Right lung (tissue), 5 donors: ENCODE results near the gene CASD1. TPM values are rescaled to one million over a fixed set of nuclear protein-coding genes. Genes with fewer than 3 reads are reported as not detected.

Source experiments
- DNase-seq, 2 donors: peaks; one replicate each; pipeline ENCODE4 v3.0.0-alpha.2; 2013
- polyA plus RNA-seq, 5 donors: library from polyadenylated mRNA; unstranded; fragments of 120-200 nt; gene quantifications; one replicate each; pipeline versions ENCODE4 v1.2.1 to v1.2.3, GENCODE V29; 2013; ENCODE audit warnings: inconsistent platforms in 1 of 5, low replicate concordance in 1 of 5; ENCODE audit not compliant: insufficient read length in 5 of 5, insufficient read depth in 1 of 5

CASD1 gene
- polyA plus RNA-seq, 5 donors, result 51.2 to 75.1 (median 66.8) TPM

DNA sequence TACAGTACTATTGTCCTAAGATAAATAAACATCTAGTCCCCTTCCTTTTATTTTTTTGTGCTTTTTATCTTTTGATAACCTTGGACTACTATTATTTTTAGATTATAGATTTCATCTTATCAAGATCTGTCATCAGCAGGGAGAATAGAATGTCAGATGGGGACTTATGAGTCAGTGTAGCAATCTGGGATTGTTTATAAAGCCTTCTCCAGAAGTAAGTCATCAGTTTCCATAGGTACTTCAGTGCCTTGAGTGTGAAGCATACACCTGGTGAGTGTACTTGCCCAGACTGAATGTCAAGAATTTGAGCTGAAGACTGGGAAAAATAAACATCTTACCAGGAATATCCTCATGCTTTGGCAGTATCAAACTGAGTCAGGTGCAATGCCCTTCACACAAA lies 2.1 kb downstream of the CASD1 start:
- no peak for DNase-seq

DNA sequence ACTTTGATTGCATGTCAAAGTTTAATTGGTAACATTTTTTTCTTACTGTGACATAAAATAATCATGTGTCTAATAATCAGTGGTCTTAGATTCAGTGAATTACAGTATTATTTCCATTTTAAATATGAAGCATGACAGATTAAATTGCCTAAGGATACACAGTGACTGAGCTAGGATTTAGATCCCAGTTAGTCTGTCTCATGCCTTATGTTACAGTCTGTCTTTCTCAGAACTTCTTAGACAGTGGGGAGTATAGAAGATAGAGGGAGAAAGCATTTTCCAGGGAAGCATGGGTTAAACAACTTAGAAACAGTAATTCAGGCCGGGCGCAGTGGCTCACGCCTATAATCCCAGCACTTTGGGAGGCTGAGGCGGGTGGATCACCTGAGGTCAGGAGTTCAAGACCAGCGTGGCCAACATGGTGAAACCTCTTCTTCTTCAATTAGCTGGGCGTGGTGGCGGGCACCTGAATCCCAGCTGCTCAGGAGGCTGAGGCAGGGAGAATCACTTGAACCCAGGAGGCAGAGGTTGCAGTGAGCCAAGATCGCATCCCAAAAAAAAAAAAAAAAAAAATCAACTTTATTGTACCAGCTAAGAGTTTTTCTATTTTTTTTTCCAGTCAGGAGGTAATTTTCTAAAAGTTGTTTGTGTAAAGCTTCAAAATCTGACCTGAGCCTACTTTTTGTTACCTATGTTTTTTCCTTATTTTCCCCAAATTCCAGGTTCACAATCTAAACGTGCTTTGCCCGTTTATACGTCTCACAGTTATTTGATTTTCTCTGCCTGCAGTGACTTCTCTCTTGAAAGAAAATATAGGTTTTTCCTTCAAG lies 3.3 kb downstream of the CASD1 start:
- no peak for DNase-seq

- no peak for DNase-seq
Observed at GRCh38 chr7:94513565-94513860, 3.9 kb downstream of the CASD1 start.

GRCh38 chr7:94514140-94514889 lies 4.7 kb downstream of the CASD1 start:
- no peak for DNase-seq

GRCh38 chr7:94514917-94515316 lies 5.3 kb downstream of the CASD1 start:
- DNase-seq, result no peak

DNA sequence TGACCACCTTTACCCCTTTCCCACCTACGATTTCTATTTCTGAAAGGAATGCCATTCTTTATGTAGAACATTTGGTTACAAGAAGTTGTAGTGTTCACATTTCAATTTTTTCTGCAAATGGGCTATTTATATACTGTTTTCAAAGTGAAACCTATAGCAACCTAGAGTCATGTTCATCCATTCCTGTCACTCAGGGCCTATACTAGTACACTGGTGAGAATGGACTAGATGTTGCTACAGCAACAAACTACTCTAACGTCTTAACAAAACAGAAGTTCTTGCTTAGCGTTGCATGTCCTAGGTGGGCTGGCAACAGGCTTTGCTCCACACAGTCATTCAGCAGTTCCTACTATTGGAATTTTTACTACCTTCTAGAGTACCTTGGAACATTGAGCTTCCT lies 16.3 kb downstream of the CASD1 start:
- DNase-seq, result no peak

GRCh38 chr7:94529516-94529915 lies 19.9 kb downstream of the CASD1 start:
- DNase-seq, result no peak

GRCh38 chr7:94530109-94530508 lies 20.5 kb downstream of the CASD1 start:
- no peak for DNase-seq

DNA sequence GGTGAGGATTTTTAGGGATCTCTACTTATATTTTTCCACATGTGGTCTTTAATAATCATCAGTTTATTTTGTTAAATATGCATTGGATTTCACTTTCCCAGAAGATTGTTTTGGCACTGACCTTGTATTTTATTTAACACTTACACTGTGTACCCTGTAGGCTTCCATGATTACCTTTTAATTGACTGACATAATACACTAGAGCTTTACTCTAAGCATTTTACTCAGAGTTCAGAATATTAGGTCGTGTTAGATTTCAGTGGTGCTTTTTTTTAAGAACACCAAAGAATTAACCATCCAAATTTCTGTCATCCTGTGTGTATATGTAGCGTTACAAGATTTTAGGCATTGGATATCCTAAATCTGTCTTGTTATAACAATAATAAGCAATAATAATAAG lies 23.1 kb downstream of the CASD1 start:
- DNase-seq, result peak in 1 of 2 donors; percentile 37

DNA sequence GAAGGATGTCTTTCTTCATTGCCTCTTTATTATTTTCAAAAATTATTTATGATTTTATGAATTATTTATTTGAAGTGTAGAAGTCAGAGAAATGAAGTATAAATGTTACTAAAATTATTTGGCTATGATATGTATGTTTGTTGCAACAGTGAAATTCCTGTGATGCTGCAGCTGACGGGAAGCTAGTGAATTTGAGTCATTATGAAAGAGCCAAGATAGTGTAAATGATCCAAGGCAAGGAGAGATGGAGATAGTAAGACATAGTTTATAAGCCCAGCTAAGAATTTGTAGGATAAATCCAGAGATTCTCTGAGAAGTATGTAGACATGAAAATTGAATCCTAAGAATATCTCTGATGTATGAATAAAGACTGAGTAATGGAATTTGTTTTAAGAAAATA lies 30.8 kb downstream of the CASD1 start:
- DNase-seq, result peak; percentile 8 to 9

DNA sequence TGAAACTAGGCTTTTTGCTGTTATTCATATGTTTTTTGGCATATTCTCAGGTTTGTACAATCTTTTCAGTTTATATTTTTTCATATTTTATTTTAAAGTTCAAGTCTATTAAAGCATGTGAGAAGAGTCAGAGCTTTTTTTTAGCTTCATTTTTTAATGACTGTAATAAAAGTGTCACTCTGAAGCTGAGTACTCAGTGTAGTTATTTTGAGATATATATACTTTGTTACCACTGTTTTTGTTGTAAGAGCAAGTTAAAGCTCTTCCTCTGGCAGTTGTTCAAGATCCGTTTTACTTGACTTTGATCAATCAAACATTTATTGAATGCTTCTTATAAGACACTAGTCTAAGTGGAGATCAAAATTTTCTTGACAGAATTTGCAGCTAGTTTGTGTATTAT lies 37.5 kb downstream of the CASD1 start:
- no peak for DNase-seq

DNA sequence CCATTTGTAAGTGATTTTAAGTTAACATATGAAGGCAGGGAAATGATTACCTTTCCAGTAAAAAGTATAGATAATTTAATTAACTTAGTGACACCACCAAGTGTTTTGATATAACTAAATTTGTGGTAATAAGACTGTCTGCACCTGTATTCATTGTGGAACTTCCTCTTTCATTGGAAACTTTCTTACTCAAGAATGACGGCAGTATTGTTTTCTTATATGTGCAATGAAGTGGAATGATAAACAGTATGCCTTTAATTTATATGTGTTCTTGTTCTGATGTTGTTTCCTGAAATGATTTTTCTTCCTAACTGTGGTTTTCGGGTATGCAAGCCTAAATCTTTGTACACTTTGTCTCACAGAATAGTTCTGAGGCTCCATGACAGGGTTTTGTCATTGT lies 46.4 kb downstream of the CASD1 start:
- no peak for DNase-seq

GRCh38 chr7:94557215-94557614 lies 47.6 kb downstream of the CASD1 start:
- no peak for DNase-seq

GRCh38 chr7:94559972-94560371 lies 50.4 kb downstream of the CASD1 start:
- DNase-seq, result no peak

DNA sequence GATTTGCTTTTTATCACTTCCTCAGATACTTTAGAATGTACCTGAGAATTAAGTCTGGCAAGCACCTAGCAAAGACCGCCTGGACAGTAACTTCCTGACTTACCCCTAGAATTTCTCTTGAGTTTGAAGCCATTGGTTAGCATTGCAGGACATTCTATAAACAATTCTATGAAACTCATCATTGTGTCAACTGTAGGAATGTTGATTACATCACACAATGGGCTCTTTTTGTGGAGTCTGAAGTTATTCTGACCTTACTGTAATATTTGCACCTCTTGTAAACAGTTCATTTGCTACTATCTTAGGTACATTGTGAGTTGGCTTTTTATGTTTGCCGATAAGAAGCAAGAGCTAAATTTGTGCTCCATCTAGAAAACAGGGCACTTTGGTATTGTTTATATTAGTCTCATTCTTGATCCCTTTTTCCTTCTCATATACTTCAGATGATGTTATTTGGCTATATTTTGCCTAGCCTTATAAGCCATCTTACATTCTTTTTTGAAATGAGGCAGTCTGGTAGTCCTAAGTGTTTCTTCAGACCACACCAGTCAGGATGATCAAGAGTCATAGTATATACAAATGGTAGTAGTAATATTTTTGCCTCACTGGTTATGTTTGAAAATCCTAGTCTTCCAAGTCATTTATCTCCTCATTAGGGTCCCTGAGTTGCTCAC lies 52.4 kb downstream of the CASD1 start:
- DNase-seq, result no peak

DNA sequence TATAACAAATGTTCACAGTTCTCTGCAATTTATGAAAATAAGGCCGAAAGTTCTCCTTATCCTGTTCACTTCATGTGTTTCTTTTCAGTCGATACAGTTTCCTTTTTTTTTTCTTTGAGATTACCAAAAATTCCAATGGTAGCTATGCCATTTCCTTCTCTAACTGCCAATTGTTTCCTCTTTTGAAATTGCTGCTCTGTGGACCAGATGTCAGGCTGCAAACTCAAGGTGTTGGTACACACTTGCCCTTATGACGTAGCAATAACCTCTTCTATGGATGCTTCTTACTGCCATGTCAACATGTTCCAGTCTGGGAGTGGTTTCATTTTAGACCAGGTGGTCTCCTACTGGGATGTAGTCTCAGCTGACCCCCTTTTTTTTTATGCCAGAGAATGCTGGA lies 52.9 kb downstream of the CASD1 start:
- no peak for DNase-seq

- no peak for DNase-seq
Observed at GRCh38 chr7:94565247-94565894, 55.8 kb downstream of the CASD1 start.

DNA sequence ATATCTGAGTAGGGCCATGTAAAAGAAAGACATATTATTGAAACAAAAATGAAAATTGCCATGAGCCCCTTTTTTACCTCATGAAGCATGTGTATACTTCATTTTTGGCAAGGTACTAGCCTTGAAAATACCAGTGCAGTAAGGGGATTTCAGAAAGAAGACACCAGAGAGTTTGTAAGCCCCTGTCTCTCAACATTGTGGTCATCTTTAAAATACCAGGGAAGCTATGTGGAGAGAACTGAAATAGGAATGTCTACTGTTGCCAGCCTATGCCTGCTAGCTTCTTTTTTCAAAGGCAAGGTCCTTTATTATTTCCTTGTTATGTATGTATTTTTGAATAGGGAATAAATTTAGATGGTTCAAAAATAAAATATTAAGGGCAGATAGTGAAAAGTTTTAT lies 57.8 kb downstream of the CASD1 start:
- no peak for DNase-seq

DNA sequence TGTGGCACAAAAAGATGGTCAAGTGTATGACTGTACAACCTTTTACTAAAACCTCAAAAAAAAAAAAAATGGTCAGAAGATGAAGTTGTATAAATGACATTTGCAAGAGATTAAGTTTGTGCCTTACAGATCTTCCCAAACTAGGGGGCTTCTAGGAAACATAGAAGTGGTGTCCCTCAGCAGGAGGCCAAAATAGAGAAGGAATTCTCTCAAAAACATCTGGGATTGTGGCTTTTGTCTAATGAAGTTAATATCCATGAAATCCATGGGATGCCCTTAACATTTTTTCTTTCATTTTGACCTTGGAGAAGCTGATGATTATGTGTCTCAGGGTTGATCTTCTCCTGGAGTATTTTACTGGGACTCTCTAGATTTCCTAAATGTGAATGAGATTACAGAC lies 62.2 kb downstream of the CASD1 start:
- DNase-seq, result no peak

DNA sequence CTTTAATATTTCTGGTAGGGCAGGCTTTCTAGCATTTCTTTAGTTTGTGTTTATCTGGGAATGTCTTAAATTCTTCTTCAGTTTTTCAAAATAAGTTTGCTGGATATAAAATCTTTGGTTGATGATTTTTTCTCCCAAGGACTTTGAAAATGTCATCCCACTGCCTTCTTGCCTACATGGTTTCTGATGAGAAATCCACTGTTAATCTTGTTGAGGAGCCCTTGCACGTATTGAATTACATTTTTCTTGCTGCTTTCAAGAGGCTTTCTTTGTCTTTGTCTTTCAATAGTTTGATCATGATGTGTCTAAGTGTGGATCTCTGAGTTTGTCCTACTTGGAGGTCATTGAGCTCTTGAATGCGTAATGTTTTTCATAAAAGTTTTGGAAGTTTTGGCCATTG lies 66.0 kb downstream of the CASD1 start:
- DNase-seq, result no peak

GRCh38 chr7:94576316-94576715 lies 66.7 kb downstream of the CASD1 start:
- no peak for DNase-seq

DNA sequence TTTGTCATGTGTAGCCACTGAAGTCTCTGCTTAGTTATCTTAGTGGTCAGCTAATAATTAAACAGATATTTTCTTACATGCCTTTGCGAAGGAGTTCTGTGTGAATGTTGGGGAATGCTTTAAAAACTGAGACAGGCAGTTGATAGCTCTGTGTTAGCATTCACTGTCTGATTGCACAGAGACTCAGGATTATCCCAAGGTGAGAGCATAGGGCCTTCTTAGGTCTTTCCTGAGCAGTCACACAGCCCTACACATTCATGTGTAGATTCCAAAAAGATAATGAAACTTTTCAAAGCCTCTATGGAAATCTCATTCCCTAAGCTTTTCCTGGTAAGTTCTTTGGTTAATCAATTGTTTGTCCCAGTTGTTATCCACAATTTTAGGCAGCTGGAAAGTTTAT lies 67.7 kb downstream of the CASD1 start:
- DNase-seq, result no peak

- DNase-seq, result no peak
Observed at GRCh38 chr7:94578614-94579013, 69.0 kb downstream of the CASD1 start.
